ENCODE results near the gene KRTAP4-6.
"Not testable (repeated sequence)": the region's sequence is repeated elsewhere in the genome, so short reads cannot be mapped to it uniquely, and the experiment has no call there.

Gene KRTAP4-6

DNA sequence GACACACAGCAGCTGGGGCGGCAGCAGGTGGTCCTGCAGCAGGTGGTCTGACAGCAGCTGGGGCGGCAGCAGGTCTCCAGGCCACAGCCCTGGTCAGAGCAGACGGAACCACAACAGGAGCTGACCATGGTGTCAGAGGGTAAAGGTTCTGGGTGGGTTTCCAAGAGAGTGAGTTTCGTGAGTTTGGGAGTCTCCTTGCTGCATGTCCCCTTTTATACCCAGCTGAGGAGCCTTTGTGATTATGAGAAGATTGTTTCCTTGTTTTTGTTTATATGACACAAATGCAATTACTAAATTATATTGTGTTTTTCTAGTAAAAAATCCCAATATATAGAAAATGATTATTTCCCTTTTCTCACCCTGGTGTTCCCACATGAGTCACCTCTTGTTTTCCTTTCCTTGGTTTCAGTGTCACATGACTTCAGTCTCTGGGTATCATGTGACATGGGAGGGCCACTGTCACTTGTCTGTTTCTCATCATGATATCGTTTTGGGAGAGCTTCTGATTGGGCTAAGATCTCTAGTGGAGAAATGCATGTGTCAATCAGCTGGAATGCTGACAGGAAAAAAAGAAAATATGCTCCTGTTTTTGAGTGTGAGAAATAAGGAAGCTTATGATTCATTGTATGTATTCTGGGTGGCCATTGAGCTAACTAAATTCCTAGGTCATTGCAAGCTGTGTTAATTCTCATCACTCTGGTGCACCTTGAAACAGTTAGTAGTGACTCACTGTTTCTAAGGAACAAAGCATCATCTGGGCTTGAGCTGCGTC lies at the start of gene KRTAP4-6:
Gene KRTAP4-6 (minus strand): TSS at position 185 of the 772 bp plus-strand sequence. CDS start 57 bp downstream, at position 128.
- DNase-seq (ENCODE audit: low spot score) (no peak), ATAC-seq (ENCODE audit: low read depth) (peak; percentile 99)
- Histone ChIP-seq H3K36me3 (ENCODE audit: low read depth) (no peaks in the 10 kb centered on the region), H3K27ac (ENCODE audit: poor library complexity, severe bottlenecking) (peak within 1 kb of the TSS; percentile 31), H3K4me3 (ENCODE audit: severe bottlenecking) (no peak within 1 kb of the TSS), H3K4me1 (ENCODE audit: insufficient read depth, poor library complexity, severe bottlenecking) (peaks cover 2% of the 10 kb centered on the region), H3K9me3 (ENCODE audit: severe bottlenecking) (peaks cover 3% of the 10 kb centered on the region), H3K27me3 (ENCODE audit: insufficient read depth, poor library complexity, severe bottlenecking) (no peaks in the 10 kb centered on the region)
- TF ChIP-seq, protein P1, sequence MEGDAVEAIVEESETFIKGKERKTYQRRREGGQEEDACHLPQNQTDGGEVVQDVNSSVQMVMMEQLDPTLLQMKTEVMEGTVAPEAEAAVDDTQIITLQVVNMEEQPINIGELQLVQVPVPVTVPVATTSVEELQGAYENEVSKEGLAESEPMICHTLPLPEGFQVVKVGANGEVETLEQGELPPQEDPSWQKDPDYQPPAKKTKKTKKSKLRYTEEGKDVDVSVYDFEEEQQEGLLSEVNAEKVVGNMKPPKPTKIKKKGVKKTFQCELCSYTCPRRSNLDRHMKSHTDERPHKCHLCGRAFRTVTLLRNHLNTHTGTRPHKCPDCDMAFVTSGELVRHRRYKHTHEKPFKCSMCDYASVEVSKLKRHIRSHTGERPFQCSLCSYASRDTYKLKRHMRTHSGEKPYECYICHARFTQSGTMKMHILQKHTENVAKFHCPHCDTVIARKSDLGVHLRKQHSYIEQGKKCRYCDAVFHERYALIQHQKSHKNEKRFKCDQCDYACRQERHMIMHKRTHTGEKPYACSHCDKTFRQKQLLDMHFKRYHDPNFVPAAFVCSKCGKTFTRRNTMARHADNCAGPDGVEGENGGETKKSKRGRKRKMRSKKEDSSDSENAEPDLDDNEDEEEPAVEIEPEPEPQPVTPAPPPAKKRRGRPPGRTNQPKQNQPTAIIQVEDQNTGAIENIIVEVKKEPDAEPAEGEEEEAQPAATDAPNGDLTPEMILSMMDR (IDR thresholded peaks at IDR 0.05; ENCODE audit: poor library complexity, severe bottlenecking): no peak

DNA sequence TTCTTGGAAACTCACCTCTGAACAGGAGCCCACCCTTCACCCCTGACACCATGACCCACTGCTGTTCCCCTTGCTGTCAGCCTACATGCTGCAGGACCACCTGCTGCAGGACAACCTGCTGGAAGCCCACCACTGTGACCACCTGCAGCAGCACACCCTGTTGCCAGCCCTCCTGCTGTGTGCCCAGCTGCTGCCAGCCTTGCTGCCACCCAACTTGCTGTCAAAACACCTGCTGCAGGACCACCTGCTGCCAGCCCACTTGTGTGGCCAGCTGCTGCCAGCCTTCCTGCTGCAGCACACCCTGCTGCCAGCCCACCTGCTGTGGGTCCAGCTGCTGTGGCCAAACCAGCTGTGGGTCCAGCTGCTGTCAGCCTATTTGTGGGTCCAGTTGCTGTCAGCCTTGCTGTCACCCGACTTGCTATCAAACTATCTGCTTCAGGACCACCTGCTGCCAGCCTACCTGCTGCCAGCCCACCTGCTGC lies 49.5 kb upstream of the KRTAP4-6 start, which contains the start of gene KRTAP9-1:
Gene KRTAP9-1 (plus strand): TSS at position 51 of the 482 bp plus-strand sequence. CDS start 0 bp downstream, at position 51.
- not testable (repeated sequence) for H3K36me3 ChIP-seq (ENCODE audit: low read depth); H3K9me3 ChIP-seq (ENCODE audit: severe bottlenecking); DNase-seq (ENCODE audit: low spot score); H3K4me3 ChIP-seq (ENCODE audit: severe bottlenecking); H3K27ac ChIP-seq (ENCODE audit: poor library complexity, severe bottlenecking); H3K27me3 ChIP-seq (ENCODE audit: insufficient read depth, poor library complexity, severe bottlenecking); H3K4me1 ChIP-seq (ENCODE audit: insufficient read depth, poor library complexity, severe bottlenecking); ATAC-seq (ENCODE audit: low read depth)

DNA sequence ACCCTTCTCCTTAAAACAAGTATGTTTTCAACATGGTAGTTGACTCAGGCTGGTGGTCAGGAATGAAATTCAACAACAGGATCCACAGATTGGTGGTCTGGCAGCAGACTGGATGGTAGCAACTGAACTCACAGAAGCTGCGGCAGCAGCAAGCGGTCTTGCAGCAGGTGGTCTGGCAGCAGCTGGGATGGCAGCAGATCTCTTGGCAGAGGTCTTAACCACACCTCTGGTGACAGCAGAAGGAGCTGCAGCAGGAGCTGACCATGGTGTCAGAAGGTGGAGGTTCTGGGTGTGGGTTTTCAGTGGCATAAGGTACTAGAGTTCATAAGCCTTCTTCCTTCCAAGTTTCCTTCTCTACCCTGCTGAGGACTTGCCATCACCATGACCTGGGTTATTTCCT lies 46.5 kb upstream of the KRTAP4-6 start:
- H3K4me3 ChIP-seq (ENCODE audit: severe bottlenecking): no peak overlapping the region
- TF ChIP-seq, protein P1 (IDR thresholded peaks at IDR 0.05; ENCODE audit: poor library complexity, severe bottlenecking): no peak
- H3K27me3 ChIP-seq (ENCODE audit: insufficient read depth, poor library complexity, severe bottlenecking): no peaks in the 10 kb centered on the region
- H3K27ac ChIP-seq (ENCODE audit: poor library complexity, severe bottlenecking): no peak overlapping the region
- DNase-seq (ENCODE audit: low spot score) (no peak), ATAC-seq (ENCODE audit: low read depth) (no peak)
- H3K9me3 ChIP-seq (ENCODE audit: severe bottlenecking): no peaks in the 10 kb centered on the region
- no peaks in the 10 kb centered on the region for H3K4me1 ChIP-seq (ENCODE audit: insufficient read depth, poor library complexity, severe bottlenecking)
- no peaks in the 10 kb centered on the region for H3K36me3 ChIP-seq (ENCODE audit: low read depth)

DNA sequence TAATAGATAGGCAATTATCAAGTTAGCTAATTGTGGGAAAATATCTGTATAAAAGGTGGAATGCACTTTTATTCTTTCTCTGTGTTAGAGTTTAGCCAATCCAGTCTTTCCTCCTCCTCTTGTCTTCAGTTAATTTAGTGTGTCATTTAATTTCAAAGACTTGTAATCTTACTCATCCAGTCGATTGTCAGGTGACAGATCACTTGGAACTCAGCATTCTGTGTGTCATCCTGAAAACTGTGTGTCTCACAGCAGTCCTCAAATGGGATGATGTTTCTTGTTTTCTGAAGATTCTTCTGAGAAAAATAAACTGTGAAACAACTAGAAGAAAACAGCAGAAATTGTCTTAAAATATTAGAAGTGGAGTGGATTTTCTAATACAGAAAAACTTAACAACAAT lies 44.7 kb upstream of the KRTAP4-6 start:
- DNase-seq (ENCODE audit: low spot score) (no peak), ATAC-seq (ENCODE audit: low read depth) (no peak)
- no peak overlapping the region for H3K27ac ChIP-seq (ENCODE audit: poor library complexity, severe bottlenecking)
- H3K27me3 ChIP-seq (ENCODE audit: insufficient read depth, poor library complexity, severe bottlenecking): no peaks in the 10 kb centered on the region
- TF ChIP-seq, protein P1 (IDR thresholded peaks at IDR 0.05; ENCODE audit: poor library complexity, severe bottlenecking): no peak
- H3K9me3 ChIP-seq (ENCODE audit: severe bottlenecking): no peaks in the 10 kb centered on the region
- H3K4me1 ChIP-seq (ENCODE audit: insufficient read depth, poor library complexity, severe bottlenecking): no peaks in the 10 kb centered on the region
- no peaks in the 10 kb centered on the region for H3K36me3 ChIP-seq (ENCODE audit: low read depth)
- no peak overlapping the region for H3K4me3 ChIP-seq (ENCODE audit: severe bottlenecking)

DNA sequence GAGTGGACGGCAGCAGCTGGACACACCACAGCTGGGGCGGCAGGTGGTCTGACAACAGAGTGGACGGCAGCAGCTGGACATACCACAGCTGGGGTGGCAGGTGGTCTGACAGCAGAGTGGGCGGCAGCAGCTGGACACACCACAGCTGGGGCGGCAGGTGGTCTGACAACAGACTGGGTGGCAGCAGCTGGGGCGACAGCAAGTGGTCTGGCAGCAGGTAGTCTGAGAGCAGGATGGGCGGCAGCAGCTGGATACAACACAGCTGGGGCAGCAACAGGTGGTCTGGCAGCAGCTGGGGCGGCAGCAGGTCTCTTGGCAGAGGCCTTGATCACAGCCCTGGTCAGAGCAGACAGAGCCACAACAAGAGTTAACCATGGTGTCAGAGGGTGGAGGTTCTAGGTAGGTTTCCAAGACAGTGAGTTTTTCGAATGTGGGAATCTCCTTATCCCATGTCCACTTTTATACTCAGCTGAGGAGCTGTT lies 44.2 kb upstream of the KRTAP4-6 start, which contains the start of gene KRTAP4-1:
Gene KRTAP4-1 (minus strand): TSS at position 432 of the 482 bp plus-strand sequence. CDS start 57 bp downstream, at position 375.
- H3K9me3 ChIP-seq (ENCODE audit: severe bottlenecking): no peaks in the 10 kb centered on the region
- no peaks in the 10 kb centered on the region for H3K27me3 ChIP-seq (ENCODE audit: insufficient read depth, poor library complexity, severe bottlenecking)
- DNase-seq (ENCODE audit: low spot score): no peak
- ATAC-seq (ENCODE audit: low read depth): no peak
- H3K36me3 ChIP-seq (ENCODE audit: low read depth): no peaks in the 10 kb centered on the region
- no peaks in the 10 kb centered on the region for H3K4me1 ChIP-seq (ENCODE audit: insufficient read depth, poor library complexity, severe bottlenecking)
- TF ChIP-seq, protein P1 (IDR thresholded peaks at IDR 0.05; ENCODE audit: poor library complexity, severe bottlenecking): no peak
- H3K27ac ChIP-seq (ENCODE audit: poor library complexity, severe bottlenecking): no peak within 1 kb of the TSS
- H3K4me3 ChIP-seq (ENCODE audit: severe bottlenecking): no peak within 1 kb of the TSS

All from RWPE2 (cell line).